WTC11 (cell line): ENCODE measurements around the gene SLC22A25. TPM values are rescaled to one million over a fixed set of nuclear protein-coding genes. Genes with fewer than 3 reads are reported as not detected.

Experiments
- ATAC-seq: fragments of 200-7000 bp; cut with Tn5 transposase; 2 replicates; pipeline ENCODE4 v1.10.0; 2021; ENCODE audit warnings: mild to moderate bottlenecking, moderate library complexity
- CTCF ChIA-PET: fragments of 300-600 bp; sonication (Branson Sonifier 250); formaldehyde crosslinking; loops from one replicate; lab custom pipeline; 2021; ENCODE audit warnings: antibody characterized with exemption; lab: Charles Lee
- POLR2A ChIA-PET: fragments of 350-600 bp; sonication (Branson Sonifier 250); formaldehyde crosslinking; loops from one replicate; lab custom pipeline; 2021; ENCODE audit warnings: antibody characterized with exemption; lab: Charles Lee
- DNase-seq: peaks from one replicate; pipeline ENCODE4 v3.0.0; 2021; ENCODE audit warnings: low spot score
- H3K27ac Mint-ChIP-seq: 2 replicates; pipeline ENCODE4 v1.8.0; 2021; ENCODE audit warnings: mixed read lengths
- H3K27me3 Mint-ChIP-seq: 2 replicates; pipeline ENCODE4 v1.8.0; 2021; ENCODE audit warnings: low read depth, mild to moderate bottlenecking, moderate library complexity, mixed read lengths
- H3K36me3 Mint-ChIP-seq: 2 replicates; pipeline ENCODE4 v1.8.0; 2021; ENCODE audit warnings: mixed read lengths
- H3K4me1 Mint-ChIP-seq: 2 replicates; pipeline ENCODE4 v1.8.0; 2022; ENCODE audit warnings: mixed read lengths
- H3K4me3 Mint-ChIP-seq: 2 replicates; pipeline ENCODE4 v1.8.0; 2021; ENCODE audit warnings: mild to moderate bottlenecking, moderate library complexity, mixed read lengths
- H3K9me3 Mint-ChIP-seq: 2 replicates; pipeline ENCODE4 v1.8.0; 2021; ENCODE audit warnings: mixed read lengths
- E2F5 ChIP-seq: sonication (generic); formaldehyde crosslinking; IDR thresholded peaks from 2 replicates; pipeline ENCODE4 v1.8.1; 2022; ENCODE audit warnings: mild to moderate bottlenecking, moderate library complexity, missing genetic modification reagents
- ELF4 ChIP-seq: sonication (generic); formaldehyde crosslinking; IDR thresholded peaks from 2 replicates; pipeline ENCODE4 v1.8.1; 2022; ENCODE audit warnings: low read depth, mild to moderate bottlenecking, moderate library complexity, missing genetic modification reagents
- ESRRA ChIP-seq: sonication (generic); formaldehyde crosslinking; IDR thresholded peaks from 2 replicates; pipeline ENCODE4 v1.8.1; 2022; ENCODE audit warnings: mild to moderate bottlenecking, missing genetic modification reagents, borderline replicate concordance
- ETV6 ChIP-seq: sonication (generic); formaldehyde crosslinking; IDR thresholded peaks from 2 replicates; pipeline ENCODE4 v1.8.1; 2022; ENCODE audit warnings: mild to moderate bottlenecking, missing genetic modification reagents
- MLX ChIP-seq: sonication (generic); formaldehyde crosslinking; IDR thresholded peaks from 2 replicates; pipeline ENCODE4 v1.8.1; 2023; ENCODE audit warnings: mild to moderate bottlenecking, missing genetic modification reagents, moderate library complexity
- MXD4 ChIP-seq: fragments of 250-450 bp; sonication (Bioruptor Pico); IDR thresholded peaks from 2 replicates; pipeline ENCODE4 v1.8.0; 2021; ENCODE audit warnings: mild to moderate bottlenecking, moderate library complexity, borderline replicate concordance
- NFATC4 ChIP-seq: fragments of 250-450 bp; sonication (Bioruptor Pico); IDR thresholded peaks from 2 replicates; pipeline ENCODE4 v1.9.0; 2021; ENCODE audit warnings: mild to moderate bottlenecking
- NFE2L1 ChIP-seq: sonication (generic); formaldehyde crosslinking; IDR thresholded peaks from 2 replicates; pipeline ENCODE4 v1.8.1; 2023; ENCODE audit warnings: missing genetic modification reagents
- NR2C2 ChIP-seq: sonication (generic); formaldehyde crosslinking; IDR thresholded peaks from 2 replicates; pipeline ENCODE4 v1.8.0; 2022; ENCODE audit warnings: mild to moderate bottlenecking, missing genetic modification reagents
- NR3C1 ChIP-seq: sonication (generic); formaldehyde crosslinking; conservative IDR thresholded peaks from 2 replicates; pipeline ENCODE4 v1.8.1; 2023; ENCODE audit warnings: low read depth, mild to moderate bottlenecking, missing genetic modification reagents
- RORB ChIP-seq: fragments of 250-450 bp; sonication (Bioruptor Pico); IDR thresholded peaks from 2 replicates; pipeline ENCODE4 v1.9.0; 2021; ENCODE audit warnings: mild to moderate bottlenecking
- SMAD3 ChIP-seq: sonication (generic); formaldehyde crosslinking; IDR thresholded peaks from 2 replicates; pipeline ENCODE4 v1.8.0; 2022; ENCODE audit warnings: missing genetic modification reagents, mild to moderate bottlenecking, borderline replicate concordance
- SMAD4 ChIP-seq: sonication (generic); formaldehyde crosslinking; IDR thresholded peaks from 2 replicates; pipeline ENCODE4 v1.8.0; 2022; ENCODE audit warnings: mild to moderate bottlenecking, missing genetic modification reagents
- SOX15 ChIP-seq: fragments of 250-450 bp; sonication (Bioruptor Pico); IDR thresholded peaks from 2 replicates; pipeline ENCODE4 v1.9.0; 2021; ENCODE audit warnings: mild to moderate bottlenecking
- TEAD4 ChIP-seq: sonication (generic); formaldehyde crosslinking; IDR thresholded peaks from 2 replicates; pipeline ENCODE4 v1.8.0; 2022; ENCODE audit warnings: mild to moderate bottlenecking, missing genetic modification reagents
- ZBTB43 ChIP-seq: sonication (generic); formaldehyde crosslinking; IDR thresholded peaks from 2 replicates; pipeline ENCODE4 v1.8.1; 2023; ENCODE audit warnings: mild to moderate bottlenecking, missing genetic modification reagents
- ZNF121 ChIP-seq: sonication (generic); formaldehyde crosslinking; IDR thresholded peaks from 2 replicates; pipeline ENCODE4 v1.8.0; 2023; ENCODE audit warnings: missing genetic modification reagents
- ZNF219 ChIP-seq: sonication (generic); formaldehyde crosslinking; IDR thresholded peaks from 2 replicates; pipeline ENCODE4 v1.8.0; 2023; ENCODE audit warnings: missing genetic modification reagents, mild to moderate bottlenecking, borderline replicate concordance
- ZNF532 ChIP-seq: fragments of 250-450 bp; sonication (Bioruptor Pico); IDR thresholded peaks from 2 replicates; pipeline ENCODE4 v1.9.0; 2021; ENCODE audit warnings: mild to moderate bottlenecking, borderline replicate concordance
- total RNA-seq: library from RNA; stranded (reverse); gene quantifications from 3 replicates; pipeline ENCODE4 v1.2.3, GENCODE V29; 2021
- TF ChIP-seq, protein P1 (sequence below): fragments of 250-450 bp; sonication (Bioruptor Pico); IDR thresholded peaks from 2 replicates; pipeline ENCODE4 v2.1.2; 2022; ENCODE audit warnings: mild to moderate bottlenecking, moderate library complexity
- TF ChIP-seq, protein P2 (sequence below): sonication (generic); formaldehyde crosslinking; IDR thresholded peaks from 2 replicates; pipeline ENCODE4 v1.8.0; 2022; ENCODE audit warnings: mild to moderate bottlenecking, missing genetic modification reagents

SLC22A25 gene
- total RNA-seq, 1 experiment from 2014 or later: not detected

DNA sequence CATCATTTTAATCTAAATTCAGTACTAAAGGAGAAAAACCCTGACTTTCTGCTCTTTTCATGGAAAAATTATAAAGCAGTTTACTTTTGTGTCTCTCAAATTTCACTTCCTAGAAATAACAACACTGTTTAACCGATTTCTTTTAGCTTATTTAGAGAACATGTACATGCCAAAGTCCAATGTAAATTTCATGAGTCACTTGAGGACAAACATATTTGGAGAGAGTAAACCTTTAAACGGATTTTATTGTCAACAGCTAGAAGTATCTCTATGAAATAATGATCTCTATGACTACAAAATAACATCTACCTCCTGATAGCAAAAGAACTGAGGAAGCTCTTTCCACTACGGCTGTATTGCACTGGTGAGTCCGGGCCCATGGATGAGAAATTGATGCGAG is 46.3 kb upstream of the SLC22A25 start (continued):
- no peak for TF ChIP-seq TEAD4 (CRISPR knock-in tag)
- TF ChIP-seq NFATC4: no peak

DNA sequence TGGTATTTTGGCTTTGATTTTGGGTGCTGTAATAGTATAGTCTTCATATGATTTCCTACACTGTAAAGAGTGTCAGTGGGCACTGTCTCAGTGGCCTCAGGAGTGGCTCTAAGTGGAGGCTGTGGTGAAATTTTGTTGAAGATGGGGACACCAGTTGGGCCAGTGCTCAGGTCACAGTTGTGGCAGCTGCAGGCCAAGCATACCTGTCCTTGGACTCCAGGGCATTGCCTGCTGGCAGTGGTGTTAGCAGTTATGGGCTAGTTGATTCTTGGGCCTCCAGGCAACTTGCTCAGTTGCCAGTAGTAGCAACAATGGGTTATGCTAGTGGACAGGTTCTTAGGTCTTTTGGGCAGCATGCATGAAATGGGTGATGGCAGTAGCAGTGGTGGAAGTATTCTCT is 39.2 kb upstream of the SLC22A25 start:
- peaks cover 51% of the 10 kb centered on the region for H3K27me3 Mint-ChIP-seq
- DNase-seq (no peak), ATAC-seq (no peak)
- no peak overlapping the region for H3K4me3 Mint-ChIP-seq
- H3K4me1 Mint-ChIP-seq: no peaks in the 10 kb centered on the region
- ChIA-PET POLR2A (no interaction called here), CTCF (no interaction called here)
- H3K27ac Mint-ChIP-seq: no peak overlapping the region
- H3K36me3 Mint-ChIP-seq: no peaks in the 10 kb centered on the region
- peaks cover 10% of the 10 kb centered on the region for H3K9me3 Mint-ChIP-seq
- TF ChIP-seq NR3C1 (CRISPR knock-in tag) (no peak), MXD4 (CRISPR knock-in tag) (no peak), ZBTB43 (CRISPR knock-in tag) (no peak), MLX (CRISPR knock-in tag) (no peak), SMAD4 (CRISPR knock-in tag) (no peak), TEAD4 (CRISPR knock-in tag) (no peak), ZNF532 (no peak), NFE2L1 (CRISPR knock-in tag) (no peak), ETV6 (CRISPR knock-in tag) (no peak), SOX15 (CRISPR knock-in tag) (no peak), E2F5 (CRISPR knock-in tag) (no peak), ELF4 (no peak), SMAD3 (CRISPR knock-in tag) (no peak), ZNF121 (CRISPR knock-in tag) (no peak), ESRRA (CRISPR knock-in tag) (no peak), RORB (no peak), NR2C2 (CRISPR knock-in tag) (no peak), ZNF219 (no peak)
- TF ChIP-seq, protein P1, sequence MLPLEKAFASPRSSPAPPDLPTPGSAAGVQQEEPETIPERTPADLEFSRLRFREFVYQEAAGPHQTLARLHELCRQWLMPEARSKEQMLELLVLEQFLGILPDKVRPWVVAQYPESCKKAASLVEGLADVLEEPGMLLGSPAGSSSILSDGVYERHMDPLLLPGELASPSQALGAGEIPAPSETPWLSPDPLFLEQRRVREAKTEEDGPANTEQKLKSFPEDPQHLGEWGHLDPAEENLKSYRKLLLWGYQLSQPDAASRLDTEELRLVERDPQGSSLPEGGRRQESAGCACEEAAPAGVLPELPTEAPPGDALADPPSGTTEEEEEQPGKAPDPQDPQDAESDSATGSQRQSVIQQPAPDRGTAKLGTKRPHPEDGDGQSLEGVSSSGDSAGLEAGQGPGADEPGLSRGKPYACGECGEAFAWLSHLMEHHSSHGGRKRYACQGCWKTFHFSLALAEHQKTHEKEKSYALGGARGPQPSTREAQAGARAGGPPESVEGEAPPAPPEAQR: no peak
- TF ChIP-seq, protein P2, sequence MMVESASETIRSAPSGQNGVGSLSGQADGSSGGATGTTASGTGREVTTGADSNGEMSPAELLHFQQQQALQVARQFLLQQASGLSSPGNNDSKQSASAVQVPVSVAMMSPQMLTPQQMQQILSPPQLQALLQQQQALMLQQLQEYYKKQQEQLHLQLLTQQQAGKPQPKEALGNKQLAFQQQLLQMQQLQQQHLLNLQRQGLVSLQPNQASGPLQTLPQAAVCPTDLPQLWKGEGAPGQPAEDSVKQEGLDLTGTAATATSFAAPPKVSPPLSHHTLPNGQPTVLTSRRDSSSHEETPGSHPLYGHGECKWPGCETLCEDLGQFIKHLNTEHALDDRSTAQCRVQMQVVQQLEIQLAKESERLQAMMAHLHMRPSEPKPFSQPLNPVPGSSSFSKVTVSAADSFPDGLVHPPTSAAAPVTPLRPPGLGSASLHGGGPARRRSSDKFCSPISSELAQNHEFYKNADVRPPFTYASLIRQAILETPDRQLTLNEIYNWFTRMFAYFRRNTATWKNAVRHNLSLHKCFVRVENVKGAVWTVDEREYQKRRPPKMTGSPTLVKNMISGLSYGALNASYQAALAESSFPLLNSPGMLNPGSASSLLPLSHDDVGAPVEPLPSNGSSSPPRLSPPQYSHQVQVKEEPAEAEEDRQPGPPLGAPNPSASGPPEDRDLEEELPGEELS: no peak
